Thyroid gland (tissue), 4 donors: ENCODE data around the gene TXLNA.
"Not testable (repeated sequence)": the region's sequence is repeated elsewhere in the genome, so short reads cannot be mapped to it uniquely, and the experiment has no call there.

Experiments used
- POLR2A ChIP-seq, 2 donors: fragments of 450-650 bp; IDR thresholded peaks; one replicate each; pipeline ENCODE4 v1.6.1; 2017; ENCODE audit warnings: antibody characterized with exemption in 2 of 2, mild to moderate bottlenecking in 2 of 2, moderate library complexity in 1 of 2
- TF ChIP-seq, protein P1 (sequence below), 6 experiments: fragments of 200-600 bp in 3 of 6; fragments of 450-650 bp in 3 of 6; sonication (generic) in 3 of 6; IDR thresholded peaks; one replicate each; pipeline ENCODE4 v1.5.1; 2016 to 2019; ENCODE audit warnings: antibody characterized with exemption in 6 of 6, mild to moderate bottlenecking in 2 of 6, inconsistent platforms in 1 of 6, moderate library complexity in 1 of 6

DNA sequence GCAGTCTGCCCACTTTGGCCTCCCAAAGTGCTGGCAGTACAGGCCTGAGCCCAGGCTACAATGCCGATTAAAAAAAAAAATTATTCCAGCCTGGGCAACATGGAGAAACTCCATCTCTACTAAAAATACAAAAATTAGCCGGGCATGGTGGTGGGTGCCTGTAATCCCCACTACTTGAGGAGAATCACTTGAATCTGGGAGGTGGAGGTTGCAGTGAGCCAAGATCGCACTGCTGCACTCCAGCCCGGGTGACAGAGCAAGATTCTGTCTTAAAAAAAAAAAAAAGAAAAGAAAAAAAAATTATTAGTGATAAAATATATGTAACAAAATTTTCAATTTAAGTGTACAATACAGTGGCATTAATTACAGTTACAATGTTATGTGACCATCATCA, 36.2 kb upstream of the TXLNA start:
- TF ChIP-seq, protein P1, sequence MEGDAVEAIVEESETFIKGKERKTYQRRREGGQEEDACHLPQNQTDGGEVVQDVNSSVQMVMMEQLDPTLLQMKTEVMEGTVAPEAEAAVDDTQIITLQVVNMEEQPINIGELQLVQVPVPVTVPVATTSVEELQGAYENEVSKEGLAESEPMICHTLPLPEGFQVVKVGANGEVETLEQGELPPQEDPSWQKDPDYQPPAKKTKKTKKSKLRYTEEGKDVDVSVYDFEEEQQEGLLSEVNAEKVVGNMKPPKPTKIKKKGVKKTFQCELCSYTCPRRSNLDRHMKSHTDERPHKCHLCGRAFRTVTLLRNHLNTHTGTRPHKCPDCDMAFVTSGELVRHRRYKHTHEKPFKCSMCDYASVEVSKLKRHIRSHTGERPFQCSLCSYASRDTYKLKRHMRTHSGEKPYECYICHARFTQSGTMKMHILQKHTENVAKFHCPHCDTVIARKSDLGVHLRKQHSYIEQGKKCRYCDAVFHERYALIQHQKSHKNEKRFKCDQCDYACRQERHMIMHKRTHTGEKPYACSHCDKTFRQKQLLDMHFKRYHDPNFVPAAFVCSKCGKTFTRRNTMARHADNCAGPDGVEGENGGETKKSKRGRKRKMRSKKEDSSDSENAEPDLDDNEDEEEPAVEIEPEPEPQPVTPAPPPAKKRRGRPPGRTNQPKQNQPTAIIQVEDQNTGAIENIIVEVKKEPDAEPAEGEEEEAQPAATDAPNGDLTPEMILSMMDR (IDR thresholded peaks at IDR 0.05), result not testable (repeated sequence)
- not testable (repeated sequence) for TF ChIP-seq POLR2A (IDR thresholded peaks at IDR 0.05)
